NCI-H2196 (cell line): ENCODE results near the gene CLDN3.

Experiments used
- DNase-seq: peaks from one replicate; lab custom pipeline; 2025; ENCODE audit not compliant: unreplicated experiment; lab: John Stamatoyannopoulos, UW

Gene CLDN3

DNA sequence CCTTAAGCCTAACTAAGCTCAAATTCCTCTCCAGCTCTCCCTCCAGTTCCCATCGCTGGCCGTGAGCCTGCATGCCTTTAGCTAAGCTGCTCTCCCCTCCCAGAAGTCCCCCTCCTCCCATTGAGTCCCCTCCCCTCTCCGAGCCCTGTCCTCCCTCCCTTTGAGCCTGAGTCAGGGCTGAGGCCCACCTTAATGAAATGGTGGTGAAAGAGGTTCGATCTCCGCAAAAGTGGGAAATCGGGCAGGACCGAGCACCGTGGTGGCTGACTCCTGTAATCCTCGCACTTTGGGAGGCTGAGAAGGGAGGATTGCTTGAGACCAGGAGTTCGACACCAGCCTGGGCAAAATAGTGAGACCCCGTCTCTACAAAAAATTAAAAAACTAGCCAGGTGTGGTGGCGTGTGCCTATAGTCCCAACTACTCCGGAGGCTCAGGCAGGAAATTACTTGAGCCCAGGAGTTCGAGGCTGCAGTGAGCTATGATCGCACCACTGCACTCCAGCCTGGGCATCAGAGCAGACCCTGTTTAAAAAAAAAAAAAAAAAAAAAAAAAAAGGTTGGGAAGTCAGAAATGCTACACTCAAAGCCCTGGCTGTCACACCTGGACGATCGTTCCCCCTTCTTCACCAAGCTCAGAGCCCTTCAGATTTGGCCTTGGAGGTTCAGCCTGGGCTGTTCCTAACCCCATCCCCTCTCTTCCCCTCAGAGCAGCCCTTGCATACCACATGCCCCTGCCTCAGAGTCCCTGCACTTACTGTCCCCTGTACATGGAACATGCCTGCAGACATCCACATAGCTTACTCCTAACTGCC lies 995 bp upstream of the CLDN3 start:
- no peak for DNase-seq

DNA sequence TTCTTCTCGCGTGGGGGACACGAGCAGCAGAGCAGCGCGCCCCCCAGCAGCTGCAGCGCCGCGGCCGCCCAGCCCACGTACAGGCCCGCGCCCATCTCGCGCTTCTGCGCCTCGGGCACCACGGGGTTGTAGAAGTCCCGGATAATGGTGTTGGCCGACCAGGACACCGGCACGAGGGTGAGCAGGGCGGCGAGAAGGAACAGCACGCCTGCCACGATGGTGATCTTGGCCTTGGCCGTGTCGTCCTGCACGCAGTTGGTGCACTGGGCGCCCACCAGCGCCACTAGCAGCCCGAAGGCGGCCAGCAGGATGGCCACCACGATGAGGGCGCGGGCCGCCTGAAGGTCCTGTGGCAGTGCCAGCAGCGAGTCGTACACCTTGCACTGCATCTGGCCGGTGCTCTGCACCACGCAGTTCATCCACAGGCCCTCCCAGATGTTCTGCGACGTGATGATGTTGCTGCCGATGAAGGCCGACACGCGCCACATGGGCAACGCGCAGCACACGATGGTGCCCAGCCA lies 529 bp downstream of the CLDN3 start:
- no peak for DNase-seq

DNA sequence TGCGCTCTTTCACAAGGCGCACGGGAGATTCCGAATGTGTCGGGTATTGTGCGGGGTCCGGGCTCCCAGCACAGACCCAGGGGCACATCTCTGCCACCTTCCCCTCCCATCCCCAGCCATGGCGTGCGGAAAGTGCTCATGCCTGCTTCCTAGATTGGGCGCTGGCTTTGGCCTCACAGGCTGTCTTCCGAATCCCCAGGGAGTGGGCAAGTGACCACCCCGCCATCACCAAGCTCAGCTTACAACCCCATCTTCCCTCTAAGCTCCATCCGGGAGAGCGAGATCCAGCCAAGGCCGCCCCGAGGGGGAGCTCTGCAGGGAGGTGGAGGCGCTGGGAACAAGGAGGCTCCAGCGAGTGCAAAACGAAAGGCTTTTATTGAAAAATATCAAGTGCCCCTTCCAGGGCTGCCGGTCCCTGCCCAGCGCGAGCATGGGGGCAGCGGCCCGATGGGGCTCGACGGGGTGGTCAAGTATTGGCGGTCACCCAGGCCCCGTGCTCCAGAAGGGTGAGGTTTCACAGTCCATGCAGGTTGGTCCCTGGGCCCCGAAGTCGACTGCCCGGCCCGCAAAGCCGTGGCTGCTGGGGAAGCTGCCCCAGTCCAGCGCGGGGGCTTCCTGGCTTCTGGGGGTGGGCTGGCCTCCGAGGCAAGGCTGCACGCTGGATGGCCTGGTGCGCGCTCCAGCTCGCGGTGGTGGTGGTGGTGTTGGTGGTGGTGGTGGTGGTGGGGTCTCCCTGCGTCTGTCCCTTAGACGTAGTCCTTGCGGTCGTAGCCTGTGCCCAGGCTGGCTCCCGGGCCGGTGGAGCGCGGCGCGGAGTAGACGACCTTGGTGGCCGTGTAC lies 1.2 kb downstream of the CLDN3 start:
- no peak for DNase-seq

DNA sequence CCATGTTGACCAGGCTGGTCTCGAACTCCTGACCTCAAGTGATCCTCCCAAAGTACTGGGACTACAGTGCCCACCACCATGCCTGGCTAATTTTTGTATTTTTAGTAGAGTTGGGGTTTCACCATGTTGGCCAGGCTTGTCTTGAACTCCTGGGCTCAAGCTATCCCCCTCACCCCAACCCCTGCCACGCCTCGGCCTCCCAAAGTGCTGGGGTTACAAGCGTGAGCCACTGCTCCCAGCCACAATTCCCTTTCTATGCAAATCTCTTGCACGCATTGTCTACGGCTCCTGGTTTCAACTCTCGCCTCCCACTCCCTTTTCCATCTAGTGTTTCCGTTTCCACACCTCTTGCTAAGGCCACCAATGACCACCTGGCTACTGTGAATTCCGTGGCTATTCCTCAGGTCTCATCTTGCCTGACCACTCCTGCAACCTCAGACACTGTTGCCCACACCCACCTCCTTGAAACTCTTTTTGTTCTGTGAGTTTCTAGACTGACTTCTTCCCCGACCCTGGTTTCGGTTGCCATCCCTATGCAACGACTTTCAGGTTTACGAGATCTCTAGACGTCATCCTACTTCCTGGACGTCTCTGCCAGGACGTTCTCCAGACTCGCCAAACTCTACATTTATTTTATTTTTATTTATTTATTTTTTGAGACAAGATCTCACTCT lies 3.4 kb downstream of the CLDN3 start:
- DNase-seq, result no peak

DNA sequence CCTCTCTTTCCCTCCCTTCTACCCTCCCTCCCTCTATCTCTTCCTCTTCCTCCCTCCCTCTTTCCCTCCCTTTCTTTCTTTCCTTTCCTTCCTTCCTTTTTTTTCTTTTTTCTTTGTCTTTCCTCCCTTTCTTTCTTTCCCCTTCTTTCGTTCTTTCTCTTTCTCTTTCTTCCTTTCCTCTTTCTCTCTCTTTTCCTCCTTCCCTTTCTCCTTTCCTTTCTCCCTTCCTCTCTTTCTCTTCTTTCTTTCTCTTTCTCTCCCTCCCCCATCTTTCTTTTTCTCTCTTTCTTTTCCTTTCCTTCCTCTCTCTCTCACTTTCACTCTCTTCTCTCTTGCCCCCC lies 7.4 kb downstream of the CLDN3 start:
- no peak for DNase-seq

DNA sequence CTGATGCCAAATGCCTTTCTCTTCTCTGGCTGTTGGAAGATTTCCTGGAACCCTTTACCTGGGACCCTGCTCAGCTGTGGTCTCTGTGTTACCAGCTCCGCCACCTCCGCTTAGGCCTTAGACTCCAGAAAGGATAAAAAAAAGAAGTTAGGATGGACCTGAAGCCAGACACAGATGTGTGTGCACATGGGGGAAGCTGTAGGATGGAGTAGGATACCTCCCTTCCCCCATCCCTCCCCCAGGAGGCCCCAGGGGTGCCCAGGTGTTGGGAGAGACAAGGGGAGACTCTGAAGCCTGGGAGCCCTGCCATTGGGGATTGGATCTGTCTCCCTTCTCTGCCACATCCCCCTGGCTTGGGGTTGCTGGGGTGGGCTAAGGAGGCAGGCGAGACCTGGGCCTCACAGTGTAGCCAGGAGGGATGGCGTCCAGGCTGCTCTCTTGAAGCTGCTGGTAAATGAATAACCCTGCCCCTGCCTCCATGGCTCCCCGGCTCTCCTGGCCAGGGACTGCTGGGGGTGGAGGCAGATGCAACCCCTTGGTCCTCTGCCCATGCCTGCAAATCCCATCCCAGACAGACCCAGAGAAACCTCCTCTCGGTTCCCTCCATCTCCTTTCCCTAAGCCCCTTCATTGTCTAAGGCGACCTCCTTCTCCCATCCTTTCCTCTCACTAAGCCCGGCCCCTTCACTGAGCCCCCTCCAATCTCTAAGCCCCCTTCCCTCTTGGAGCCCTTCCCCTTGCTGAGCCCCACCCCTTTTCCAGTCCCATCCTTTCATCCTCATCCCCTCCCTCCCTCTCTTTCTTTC lies 8.0 kb downstream of the CLDN3 start:
- no peak for DNase-seq

DNA sequence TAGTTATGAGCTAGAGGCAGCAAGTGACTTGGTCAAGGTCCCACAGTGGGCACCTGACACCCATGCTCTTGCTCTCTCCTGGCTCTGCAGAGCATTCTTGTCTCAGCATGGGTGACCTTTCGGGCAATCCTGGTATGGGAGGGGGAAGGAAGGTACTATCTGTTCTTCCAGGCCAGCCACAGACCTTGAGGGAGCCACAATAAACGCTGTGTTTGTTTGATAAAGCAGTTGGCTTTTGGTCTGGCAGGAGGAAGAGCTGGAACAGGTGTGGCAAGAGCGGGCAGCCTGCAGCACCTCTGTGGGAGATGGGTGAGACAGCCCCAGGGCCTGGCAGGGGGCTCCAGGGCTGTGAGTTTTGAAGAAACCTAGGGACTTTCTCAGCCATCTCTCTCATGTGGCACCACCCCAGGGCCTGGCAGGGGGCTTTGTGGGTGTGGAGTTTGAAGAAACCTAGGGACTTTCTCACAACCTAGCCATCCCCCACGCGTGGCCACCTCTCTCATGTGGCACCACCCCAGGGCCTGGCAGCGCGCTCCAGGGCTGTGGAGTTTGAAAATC lies 11.4 kb downstream of the CLDN3 start:
- DNase-seq, result peak; percentile 63

DNA sequence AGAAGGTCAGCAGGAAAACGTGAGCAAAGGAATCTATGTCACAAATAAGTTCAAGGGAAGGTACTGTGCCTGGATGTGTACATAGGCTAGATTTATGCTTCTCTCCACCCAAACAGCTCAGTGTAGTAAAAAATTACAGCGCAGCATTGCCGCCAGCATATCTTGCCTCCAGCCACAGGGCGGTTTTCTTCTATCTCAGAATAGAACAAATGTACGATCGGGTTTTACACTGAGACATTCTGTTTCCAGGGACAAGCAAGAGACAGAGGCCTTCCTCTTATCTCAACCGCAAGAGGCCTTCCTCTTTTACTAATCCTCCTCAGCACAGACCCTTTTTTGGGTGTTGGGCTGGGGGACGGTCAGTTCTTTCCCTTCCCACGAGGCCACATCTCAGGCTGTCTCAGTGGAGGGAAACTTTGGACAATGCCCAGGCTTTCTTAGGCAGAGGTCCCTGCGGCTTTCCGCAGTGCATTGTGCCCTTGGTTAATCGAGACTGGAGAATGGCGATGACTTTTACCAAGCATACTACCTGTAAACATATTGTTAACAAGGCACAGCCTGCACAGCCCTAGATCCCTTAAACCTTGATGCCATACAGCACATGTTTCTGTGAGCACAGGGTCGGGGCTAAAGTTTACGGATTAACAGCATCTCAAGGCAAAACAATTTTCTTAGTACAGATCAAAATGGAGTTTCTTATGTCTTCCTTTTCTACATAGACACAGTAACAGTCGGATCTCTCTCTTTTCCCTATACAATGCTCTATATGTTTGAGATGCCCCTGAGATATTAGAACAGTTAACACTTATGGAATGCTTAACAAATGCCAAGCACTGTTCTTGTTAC lies 19.9 kb downstream of the CLDN3 start:
- DNase-seq, result no peak

DNA sequence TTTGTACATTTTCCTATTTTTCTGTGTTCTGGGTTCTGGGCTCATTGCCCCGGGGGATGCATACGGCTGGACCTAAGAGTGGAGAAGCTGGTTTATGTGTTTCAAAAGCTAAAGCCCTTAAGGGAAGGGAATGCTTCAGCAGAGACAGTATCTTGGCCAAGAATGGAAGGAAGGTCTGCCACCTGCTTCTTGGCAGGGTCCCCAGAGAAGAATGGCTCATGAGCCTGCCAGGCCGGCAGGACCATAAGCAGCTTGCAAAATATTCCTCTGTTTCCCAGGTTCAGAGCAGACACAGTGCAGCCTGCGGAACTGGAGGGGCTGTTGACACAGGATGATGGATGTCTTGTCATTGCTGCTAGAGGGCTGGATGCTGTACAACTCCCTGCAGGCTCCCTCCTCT lies 23.7 kb downstream of the CLDN3 start:
- peak; percentile 42 for DNase-seq

DNA sequence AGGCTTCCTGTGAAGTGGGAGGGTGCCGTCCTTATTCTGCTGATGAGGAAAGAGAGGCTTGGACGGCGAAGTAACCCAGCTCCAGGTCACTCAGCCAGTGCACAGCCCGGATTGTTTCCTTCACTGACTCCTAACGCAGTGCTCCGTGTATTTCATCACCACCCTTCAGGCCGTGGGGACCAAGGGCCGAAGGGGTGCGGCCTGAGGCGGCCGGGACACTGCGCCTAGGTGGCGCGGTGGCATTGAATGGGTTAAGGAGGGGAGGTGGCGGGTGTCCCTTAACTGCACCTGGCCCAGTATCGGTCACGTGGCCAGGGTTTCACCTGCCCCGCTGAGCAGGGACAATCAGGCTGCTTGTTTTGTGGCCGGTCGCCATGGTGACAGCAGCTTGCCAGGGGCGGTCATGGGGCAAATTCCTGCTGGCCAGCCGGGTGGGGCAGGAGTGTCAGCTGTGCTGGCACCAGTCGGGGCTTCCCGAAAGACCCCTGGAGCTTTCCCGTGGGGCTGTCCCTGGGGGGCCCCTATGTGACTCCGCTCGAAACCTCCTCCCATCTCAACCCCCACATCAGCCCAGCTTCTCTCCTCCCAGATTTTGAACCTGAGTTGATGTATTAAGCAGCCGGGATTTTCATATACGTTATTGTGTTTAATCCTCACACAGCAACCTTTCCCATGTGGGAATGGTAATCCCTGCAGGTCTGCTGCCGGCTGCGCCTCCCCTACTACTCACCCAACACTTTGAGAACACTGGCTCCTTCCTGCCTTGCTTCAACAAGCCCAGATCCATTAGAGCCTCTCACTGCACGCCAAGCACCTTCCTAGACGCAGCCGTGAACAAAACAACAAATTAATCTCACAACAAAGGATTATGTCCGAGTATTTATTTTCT lies 27.1 kb downstream of the CLDN3 start:
- peak; percentile 94 for DNase-seq

DNA sequence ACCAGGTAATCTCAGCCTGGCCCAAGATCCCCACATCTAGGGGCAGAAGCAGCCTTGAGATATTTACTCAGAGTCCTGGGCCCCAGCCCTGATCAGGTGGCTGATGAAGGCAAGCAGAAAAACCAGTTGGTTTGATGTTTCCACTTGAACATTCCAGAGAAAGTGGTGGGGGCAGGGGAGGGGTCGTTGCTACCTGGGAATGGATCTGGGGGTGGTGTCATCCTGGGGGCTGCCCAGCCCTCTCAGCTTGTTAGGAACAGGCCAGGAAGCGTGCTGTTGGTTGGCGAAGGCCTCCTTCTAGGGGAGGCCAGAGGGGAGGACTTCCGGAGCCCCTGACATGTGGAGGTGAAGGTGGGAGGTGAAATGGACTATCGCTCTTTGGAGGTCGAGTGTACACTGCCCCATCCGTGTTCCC lies 27.7 kb downstream of the CLDN3 start:
- DNase-seq, result peak; percentile 64

DNA sequence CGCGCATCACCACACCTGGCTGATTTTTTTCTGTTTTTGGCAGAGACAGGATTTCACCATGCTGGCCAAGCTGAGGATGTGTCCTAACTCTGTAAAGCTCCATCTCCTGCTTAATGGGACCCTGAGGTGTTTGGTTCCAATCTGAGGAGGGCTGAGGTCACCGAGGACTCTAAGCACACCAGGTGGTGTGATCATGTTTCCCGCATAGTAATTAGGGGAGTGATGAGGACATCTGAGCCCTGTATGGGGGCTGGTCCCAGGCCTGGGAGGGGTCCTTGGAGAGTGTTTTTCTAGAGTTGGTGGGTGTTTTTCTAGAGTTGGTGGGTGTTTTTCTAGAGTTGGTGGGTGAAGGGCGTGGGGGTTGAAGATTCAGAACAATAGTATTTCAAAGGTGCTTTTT lies 28.5 kb downstream of the CLDN3 start:
- DNase-seq, result peak; percentile 86

DNA sequence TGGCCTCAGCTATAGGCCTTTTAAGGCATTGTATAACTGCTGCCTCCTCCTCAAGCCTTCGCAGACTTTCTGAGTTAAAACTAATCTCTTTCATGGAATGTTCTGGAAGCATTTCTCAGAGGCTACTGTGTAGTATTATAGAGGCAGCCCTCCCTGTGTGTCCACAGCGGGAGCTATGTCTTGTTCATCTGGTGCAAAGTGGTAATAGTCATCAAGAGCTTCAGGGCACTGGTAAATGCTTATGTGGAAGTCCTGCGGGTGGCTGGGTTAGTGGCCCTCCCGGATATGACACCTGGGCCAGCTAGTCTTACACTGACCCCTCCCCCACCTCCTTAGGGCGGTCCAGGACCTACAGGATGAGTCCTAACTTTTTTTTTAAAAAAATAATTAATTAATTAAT lies 29.3 kb downstream of the CLDN3 start:
- DNase-seq, result no peak

DNA sequence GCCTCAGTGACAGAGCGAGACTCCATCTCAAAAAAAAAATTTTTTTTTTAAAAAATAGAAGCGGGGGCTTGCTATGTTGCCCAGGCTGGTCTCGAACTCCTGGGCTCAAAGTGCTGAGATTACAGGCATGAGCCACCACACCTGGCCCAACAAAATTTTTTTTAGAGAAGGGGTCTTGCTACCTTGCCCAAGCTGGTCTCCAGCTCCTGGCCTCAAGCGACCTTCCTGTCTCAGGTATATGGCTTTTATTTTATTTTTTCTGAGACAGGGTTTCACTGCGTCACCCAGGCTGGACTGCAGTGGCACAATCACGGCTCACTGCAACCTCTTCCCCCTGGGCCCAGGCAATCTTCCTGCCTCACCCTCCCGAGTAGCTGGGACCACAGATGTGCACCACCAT lies 29.9 kb downstream of the CLDN3 start:
- no peak for DNase-seq

DNA sequence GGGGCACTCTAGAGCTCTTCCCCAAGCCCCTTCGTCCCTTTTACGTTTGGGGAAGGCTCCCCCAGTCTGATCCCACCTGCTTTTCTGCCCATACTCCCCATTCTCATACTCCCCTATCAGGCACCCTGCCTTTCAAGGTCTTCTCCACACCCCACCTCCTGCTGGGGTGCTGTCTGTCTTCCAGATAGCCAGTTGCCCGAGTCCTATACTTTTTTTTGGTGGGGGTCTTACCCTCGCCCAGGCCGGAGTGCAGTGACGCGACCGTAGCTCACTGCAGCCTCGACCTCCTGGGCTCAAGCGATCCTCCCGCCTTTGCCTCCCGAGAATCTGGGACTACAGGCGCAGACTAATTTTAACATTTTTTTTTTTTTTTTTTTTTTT lies 30.7 kb downstream of the CLDN3 start:
- no peak for DNase-seq

DNA sequence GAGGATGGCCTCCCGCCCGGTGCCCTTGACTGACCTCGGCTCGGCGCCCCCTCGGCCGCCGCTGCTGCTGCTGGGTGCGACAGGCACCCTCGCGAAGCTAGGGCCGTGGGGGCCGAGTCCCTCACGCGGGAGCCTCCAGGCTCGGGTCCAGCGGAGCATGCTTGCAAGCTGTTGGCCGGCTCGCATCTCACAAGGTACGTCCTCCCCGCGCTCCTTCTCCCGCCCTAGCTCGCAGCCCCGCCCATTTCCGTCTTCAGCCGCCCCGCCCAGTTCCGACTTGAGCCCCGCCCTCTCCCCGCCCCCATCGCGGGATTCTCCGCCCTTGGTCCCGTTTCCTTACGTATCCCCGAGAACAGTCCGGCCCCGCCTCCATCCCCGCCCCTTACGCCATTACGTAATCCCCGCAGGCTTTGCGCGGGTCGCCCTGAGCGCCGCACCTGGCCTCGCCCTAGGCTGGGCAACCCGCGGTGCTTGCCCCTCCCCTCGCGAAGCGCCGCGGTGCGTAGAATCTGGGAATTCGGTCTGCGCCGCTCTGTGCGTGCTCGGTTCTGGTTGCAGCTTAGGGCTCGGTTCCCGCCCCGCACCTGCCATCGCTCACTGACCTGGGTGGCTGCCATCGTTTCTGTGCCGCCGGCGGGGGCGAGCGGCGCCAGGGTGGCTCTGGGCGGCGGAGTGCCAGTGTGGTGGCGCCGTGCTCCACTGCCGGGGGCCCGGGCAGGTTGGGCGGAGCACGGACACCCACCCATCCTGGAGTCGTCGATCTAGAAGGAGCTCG lies 31.3 kb downstream of the CLDN3 start, which contains the start of gene ABHD11:
ABHD11 (minus strand) TSS at position 191 of the 775 bp plus-strand sequence; CDS start at position 159, 32 bp downstream.
- peak; percentile 98 for DNase-seq

DNA sequence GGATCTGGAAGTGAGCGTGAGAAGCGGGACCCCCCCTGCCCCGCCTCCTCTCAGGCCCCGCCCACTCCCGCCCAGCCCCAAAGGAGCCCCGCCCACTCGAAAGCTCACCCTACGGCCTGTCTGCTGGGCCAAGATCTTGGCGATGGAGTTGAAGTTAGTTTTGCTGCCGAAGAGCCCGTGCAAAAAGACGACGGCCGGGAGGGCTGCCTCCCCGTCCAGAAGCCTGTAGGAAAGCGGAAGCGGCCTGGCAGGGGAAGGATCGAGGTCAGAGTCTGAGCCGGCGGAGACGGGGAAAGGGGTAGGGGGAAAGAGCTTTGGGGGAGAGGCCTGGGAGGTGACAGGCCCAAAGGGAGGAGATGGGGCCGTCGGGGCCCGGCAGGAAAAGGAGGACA lies 31.9 kb downstream of the CLDN3 start:
- DNase-seq, result peak; percentile 68
